Smooth muscle cell (in vitro differentiated cells): ENCODE results near the gene DOCK1. TPM values are rescaled to one million over a fixed set of nuclear protein-coding genes. Genes with fewer than 3 reads are reported as not detected.

Experiments
- DNase-seq: peaks from one replicate; lab custom pipeline; 2025; ENCODE audit not compliant: unreplicated experiment; lab: John Stamatoyannopoulos, UW
- H2AFZ ChIP-seq: fragments of 200-600 bp; sonication (generic); 2 replicates; pipeline ENCODE4 v1.6.0; 2016; ENCODE audit warnings: antibody characterized with exemption, low read depth, mild to moderate bottlenecking
- H3F3A ChIP-seq: fragments of 200-600 bp; sonication (generic); 2 replicates; pipeline ENCODE4 v1.6.0; 2017; ENCODE audit warnings: antibody characterized with exemption, low read depth
- H3K27ac ChIP-seq: fragments of 200-600 bp; sonication (generic); 2 replicates; pipeline ENCODE4 v1.5.1; 2016; ENCODE audit warnings: low read depth, mild to moderate bottlenecking
- H3K27me3 ChIP-seq: fragments of 200-600 bp; sonication (generic); 2 replicates; pipeline ENCODE4 v1.6.1; 2016; ENCODE audit warnings: low read depth, mild to moderate bottlenecking
- H3K36me3 ChIP-seq: fragments of 200-600 bp; sonication (generic); 2 replicates; pipeline ENCODE4 v1.5.1; 2016; ENCODE audit warnings: low read depth
- H3K4me1 ChIP-seq: fragments of 200-600 bp; sonication (generic); 2 replicates; pipeline ENCODE4 v1.5.1; 2016; ENCODE audit warnings: low read depth
- H3K4me2 ChIP-seq: fragments of 200-600 bp; sonication (generic); 2 replicates; pipeline ENCODE4 v1.6.0; 2016; ENCODE audit warnings: mild to moderate bottlenecking
- H3K4me3 ChIP-seq: fragments of 200-600 bp; sonication (generic); 2 replicates; pipeline ENCODE4 v1.5.1; 2016; ENCODE audit warnings: mild to moderate bottlenecking
- H3K79me2 ChIP-seq: fragments of 200-600 bp; sonication (generic); 2 replicates; pipeline ENCODE4 v1.6.0; 2016; ENCODE audit warnings: low read depth, mild to moderate bottlenecking
- H3K9ac ChIP-seq: fragments of 200-600 bp; sonication (generic); 2 replicates; pipeline ENCODE4 v1.6.0; 2016; ENCODE audit warnings: low read depth
- H3K9me3 ChIP-seq: fragments of 200-600 bp; sonication (generic); replicated peaks from 2 replicates; pipeline ENCODE4 v1.5.1; 2016; ENCODE audit warnings: low read depth
- H4K20me1 ChIP-seq: fragments of 200-600 bp; sonication (generic); 2 replicates; pipeline ENCODE4 v1.6.0; 2016; ENCODE audit warnings: low read depth
- WGBS: methylation state at CpG from one replicate; pipeline ENCODE4 v1.1.7; 2016; ENCODE audit warnings: low lambda C conversion rate; 5-methylcytosine and 5-hydroxymethylcytosine counted together
- polyA plus RNA-seq: library from polyadenylated mRNA; unstranded; fragments of >200 nt; fragmentation: Nextera tagmentation; extraction: Ambion mirVana; gene quantifications from 2 replicates; pipeline ENCODE4 v1.2.1, GENCODE V29; 2016
- total RNA-seq: library from RNA; depleted of rRNA; stranded (reverse); fragments of >200 nt; gene quantifications from 2 replicates; pipeline ENCODE4 v1.2.3, GENCODE V29; 2014
- TF ChIP-seq, protein P1 (sequence below): fragments of 200-600 bp; sonication (generic); IDR thresholded peaks from 2 replicates; pipeline ENCODE4 v1.5.1; 2017; ENCODE audit warnings: borderline replicate concordance, mild to moderate bottlenecking, antibody characterized with exemption; ENCODE audit not compliant: insufficient read depth, poor library complexity, severe bottlenecking

Gene DOCK1
- total and polyA plus RNA-seq, 2 experiments from 2014 or later = 18.4 to 37.1 TPM

- Histone ChIP-seq H3K36me3 (no peaks in the 10 kb centered on the region), H3K79me2 (no peaks in the 10 kb centered on the region)
- WGBS = 96% methylated on average over 6 of the region's 9 CpGs
Measured at GRCh38 chr10:127027786-127028185, 122.6 kb downstream of the DOCK1 start.

DNA sequence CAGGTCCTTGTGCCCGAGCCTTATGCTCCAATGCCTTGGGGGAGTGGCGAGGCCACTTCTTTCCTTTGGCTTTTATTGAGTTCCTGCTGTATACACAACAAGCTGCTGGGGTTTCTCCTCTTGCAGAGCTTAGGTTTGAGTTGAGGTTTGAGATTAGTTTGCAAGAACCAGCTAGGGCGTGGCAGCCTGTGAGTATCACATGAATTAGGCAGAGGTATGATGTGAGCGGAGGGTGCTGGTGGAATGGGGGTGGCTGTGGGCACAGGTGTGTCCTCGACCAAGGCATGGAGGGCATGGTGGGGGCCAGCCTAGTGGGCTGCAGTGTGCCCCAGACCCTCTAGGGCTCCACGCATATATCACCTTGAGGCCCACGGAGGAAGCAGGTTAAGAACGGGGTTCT lies 123.3 kb downstream of the DOCK1 start:
- no peaks in the 10 kb centered on the region for H3F3A ChIP-seq
- H3K9me3 ChIP-seq = no peaks in the 10 kb centered on the region
- H3K27ac ChIP-seq = no peak overlapping the region
- no peaks in the 10 kb centered on the region for H3K79me2 ChIP-seq
- H3K4me1 ChIP-seq = no peaks in the 10 kb centered on the region
- no peak overlapping the region for H3K4me3 ChIP-seq
- no peaks in the 10 kb centered on the region for H3K27me3 ChIP-seq
- no peak overlapping the region for H3K9ac ChIP-seq
- H4K20me1 ChIP-seq = no peaks in the 10 kb centered on the region
- H2AFZ ChIP-seq = no peak overlapping the region
- no peak overlapping the region for H3K4me2 ChIP-seq
- no peak for DNase-seq
- TF ChIP-seq, protein P1, sequence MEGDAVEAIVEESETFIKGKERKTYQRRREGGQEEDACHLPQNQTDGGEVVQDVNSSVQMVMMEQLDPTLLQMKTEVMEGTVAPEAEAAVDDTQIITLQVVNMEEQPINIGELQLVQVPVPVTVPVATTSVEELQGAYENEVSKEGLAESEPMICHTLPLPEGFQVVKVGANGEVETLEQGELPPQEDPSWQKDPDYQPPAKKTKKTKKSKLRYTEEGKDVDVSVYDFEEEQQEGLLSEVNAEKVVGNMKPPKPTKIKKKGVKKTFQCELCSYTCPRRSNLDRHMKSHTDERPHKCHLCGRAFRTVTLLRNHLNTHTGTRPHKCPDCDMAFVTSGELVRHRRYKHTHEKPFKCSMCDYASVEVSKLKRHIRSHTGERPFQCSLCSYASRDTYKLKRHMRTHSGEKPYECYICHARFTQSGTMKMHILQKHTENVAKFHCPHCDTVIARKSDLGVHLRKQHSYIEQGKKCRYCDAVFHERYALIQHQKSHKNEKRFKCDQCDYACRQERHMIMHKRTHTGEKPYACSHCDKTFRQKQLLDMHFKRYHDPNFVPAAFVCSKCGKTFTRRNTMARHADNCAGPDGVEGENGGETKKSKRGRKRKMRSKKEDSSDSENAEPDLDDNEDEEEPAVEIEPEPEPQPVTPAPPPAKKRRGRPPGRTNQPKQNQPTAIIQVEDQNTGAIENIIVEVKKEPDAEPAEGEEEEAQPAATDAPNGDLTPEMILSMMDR = no peak
- 96% methylated on average over 8 of the region's 8 CpGs for WGBS
- no peaks in the 10 kb centered on the region for H3K36me3 ChIP-seq

More at GRCh38 chr10:127027786-127028185, 122.6 kb downstream of the DOCK1 start:
- no peak overlapping the region for H3K4me2 ChIP-seq
- no peaks in the 10 kb centered on the region for H3K9me3 ChIP-seq
- H3K27ac ChIP-seq = no peak overlapping the region
- TF ChIP-seq, protein P1 = no peak
- H3K4me3 ChIP-seq = no peak overlapping the region
- H3K4me1 ChIP-seq = no peaks in the 10 kb centered on the region
- DNase-seq = no peak
- no peaks in the 10 kb centered on the region for H3K27me3 ChIP-seq
- no peaks in the 10 kb centered on the region for H3F3A ChIP-seq
- no peaks in the 10 kb centered on the region for H4K20me1 ChIP-seq
- H2AFZ ChIP-seq = no peak overlapping the region
- no peak overlapping the region for H3K9ac ChIP-seq

DNA sequence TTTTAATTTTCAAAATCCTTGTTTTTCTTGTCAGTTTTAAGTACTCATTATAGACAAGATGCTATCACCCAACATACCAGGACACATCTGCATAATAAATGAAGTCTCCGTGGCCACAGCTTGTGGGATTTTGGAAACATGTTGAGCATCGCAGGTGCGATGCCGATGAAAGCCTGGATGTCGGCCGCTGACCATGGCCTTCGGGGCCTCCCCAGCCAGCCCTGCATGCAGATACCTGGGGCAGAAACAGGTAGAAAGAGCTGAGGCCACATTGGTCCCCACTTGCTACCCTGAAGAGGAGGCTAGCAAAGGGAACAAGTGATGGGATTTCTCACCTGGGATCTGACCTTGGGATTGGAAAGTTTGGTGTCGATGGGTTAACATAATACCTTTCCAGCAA lies 123.8 kb downstream of the DOCK1 start:
- no peaks in the 10 kb centered on the region for H3K79me2 ChIP-seq
- no peak overlapping the region for H3K9ac ChIP-seq
- no peaks in the 10 kb centered on the region for H3K9me3 ChIP-seq
- no peak overlapping the region for H3K4me3 ChIP-seq
- 97% methylated on average over 8 of the region's 8 CpGs for WGBS
- no peaks in the 10 kb centered on the region for H4K20me1 ChIP-seq
- H3K27me3 ChIP-seq = no peaks in the 10 kb centered on the region
- TF ChIP-seq, protein P1 = no peak
- no peaks in the 10 kb centered on the region for H3K36me3 ChIP-seq
- no peak overlapping the region for H3K4me2 ChIP-seq
- H3K4me1 ChIP-seq = no peaks in the 10 kb centered on the region
- no peak for DNase-seq
- H3F3A ChIP-seq = no peaks in the 10 kb centered on the region
- H2AFZ ChIP-seq = no peak overlapping the region
- no peak overlapping the region for H3K27ac ChIP-seq

DNA sequence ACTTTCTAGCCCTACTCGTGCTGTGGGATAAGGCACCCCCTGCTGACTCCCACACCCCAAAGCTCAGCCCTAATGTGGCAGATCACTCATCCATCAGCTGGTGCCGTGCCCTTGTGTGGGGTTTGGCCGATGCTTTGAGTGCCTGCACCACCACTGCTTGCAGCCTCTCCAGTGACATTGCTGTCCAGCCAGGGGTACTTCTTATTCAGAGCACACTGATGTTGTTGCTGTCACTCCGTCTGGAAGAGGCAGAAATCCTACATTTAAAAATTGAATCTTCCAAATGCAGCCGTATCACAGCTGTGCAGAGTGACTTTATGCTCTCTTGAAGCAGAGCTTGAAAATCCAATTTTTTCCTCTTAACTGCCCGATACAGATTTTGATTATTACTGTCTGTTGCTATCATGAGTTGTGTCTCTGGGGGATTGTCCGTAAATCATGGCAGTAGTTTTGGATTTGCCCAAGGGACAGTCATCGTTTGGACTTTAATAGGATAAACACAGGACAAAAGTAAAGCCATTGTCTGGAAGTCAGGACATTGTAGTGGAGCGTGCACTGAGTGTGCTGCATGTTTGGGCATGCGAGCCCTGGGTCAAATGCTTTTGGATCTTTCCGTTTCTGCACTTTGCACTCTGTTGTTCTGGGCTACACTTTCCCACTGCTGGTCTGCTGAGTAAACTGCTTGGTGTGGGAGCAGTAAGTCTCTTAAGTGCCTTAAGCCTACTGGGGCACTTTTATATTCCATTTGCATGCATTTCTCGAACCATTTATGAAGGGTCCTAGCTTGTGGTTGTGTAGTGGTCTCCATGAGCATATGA lies 128.2 kb downstream of the DOCK1 start:
- H4K20me1 ChIP-seq = peaks cover 3% of the 10 kb centered on the region
- no peak overlapping the region for H3K4me2 ChIP-seq
- TF ChIP-seq, protein P1 = no peak
- H3F3A ChIP-seq = no peaks in the 10 kb centered on the region
- H2AFZ ChIP-seq = no peak overlapping the region
- no peak overlapping the region for H3K9ac ChIP-seq
- no peak overlapping the region for H3K4me3 ChIP-seq
- DNase-seq = no peak
- H3K9me3 ChIP-seq = no peaks in the 10 kb centered on the region
- H3K79me2 ChIP-seq = no peaks in the 10 kb centered on the region
- no peaks in the 10 kb centered on the region for H3K4me1 ChIP-seq
- H3K27me3 ChIP-seq = no peaks in the 10 kb centered on the region
- peaks cover 6% of the 10 kb centered on the region for H3K36me3 ChIP-seq
- no peak overlapping the region for H3K27ac ChIP-seq
- 85% methylated on average over 12 of the region's 12 CpGs for WGBS
